LNCAP (cell line): ENCODE results near the gene TRIM66.

Source experiments
- TF ChIP-seq, protein P1 (sequence below): fragments of 450-650 bp; IDR thresholded peaks from 2 replicates; pipeline ENCODE4 v1.5.1; 2017; ENCODE audit warnings: mild to moderate bottlenecking

The TRIM66 gene

GRCh38 chr11:8642196-8642841 lies 40.1 kb downstream of the TRIM66 start:
- TF ChIP-seq, protein P1, sequence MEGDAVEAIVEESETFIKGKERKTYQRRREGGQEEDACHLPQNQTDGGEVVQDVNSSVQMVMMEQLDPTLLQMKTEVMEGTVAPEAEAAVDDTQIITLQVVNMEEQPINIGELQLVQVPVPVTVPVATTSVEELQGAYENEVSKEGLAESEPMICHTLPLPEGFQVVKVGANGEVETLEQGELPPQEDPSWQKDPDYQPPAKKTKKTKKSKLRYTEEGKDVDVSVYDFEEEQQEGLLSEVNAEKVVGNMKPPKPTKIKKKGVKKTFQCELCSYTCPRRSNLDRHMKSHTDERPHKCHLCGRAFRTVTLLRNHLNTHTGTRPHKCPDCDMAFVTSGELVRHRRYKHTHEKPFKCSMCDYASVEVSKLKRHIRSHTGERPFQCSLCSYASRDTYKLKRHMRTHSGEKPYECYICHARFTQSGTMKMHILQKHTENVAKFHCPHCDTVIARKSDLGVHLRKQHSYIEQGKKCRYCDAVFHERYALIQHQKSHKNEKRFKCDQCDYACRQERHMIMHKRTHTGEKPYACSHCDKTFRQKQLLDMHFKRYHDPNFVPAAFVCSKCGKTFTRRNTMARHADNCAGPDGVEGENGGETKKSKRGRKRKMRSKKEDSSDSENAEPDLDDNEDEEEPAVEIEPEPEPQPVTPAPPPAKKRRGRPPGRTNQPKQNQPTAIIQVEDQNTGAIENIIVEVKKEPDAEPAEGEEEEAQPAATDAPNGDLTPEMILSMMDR, result no peak

DNA sequence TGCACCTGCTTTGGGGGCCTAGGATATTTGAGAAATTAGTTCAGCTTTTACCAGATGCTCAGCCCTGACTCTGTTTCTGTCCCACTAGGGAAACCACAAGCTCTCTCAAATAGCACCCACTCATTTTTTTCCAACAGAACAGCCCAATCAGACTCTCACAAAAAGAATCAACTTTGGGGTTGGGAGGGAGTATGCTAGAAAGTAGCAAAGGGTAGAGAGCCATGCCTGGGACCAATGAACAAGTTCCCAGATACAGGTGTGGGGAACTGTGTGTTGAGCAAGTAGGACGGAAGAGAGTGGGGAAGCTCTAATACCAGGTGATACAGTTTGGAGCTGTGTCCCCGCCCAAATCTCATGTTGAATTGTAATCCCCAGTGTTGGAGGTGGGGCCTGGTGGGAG lies 41.1 kb downstream of the TRIM66 start:
- TF ChIP-seq, protein P1, result no peak

DNA sequence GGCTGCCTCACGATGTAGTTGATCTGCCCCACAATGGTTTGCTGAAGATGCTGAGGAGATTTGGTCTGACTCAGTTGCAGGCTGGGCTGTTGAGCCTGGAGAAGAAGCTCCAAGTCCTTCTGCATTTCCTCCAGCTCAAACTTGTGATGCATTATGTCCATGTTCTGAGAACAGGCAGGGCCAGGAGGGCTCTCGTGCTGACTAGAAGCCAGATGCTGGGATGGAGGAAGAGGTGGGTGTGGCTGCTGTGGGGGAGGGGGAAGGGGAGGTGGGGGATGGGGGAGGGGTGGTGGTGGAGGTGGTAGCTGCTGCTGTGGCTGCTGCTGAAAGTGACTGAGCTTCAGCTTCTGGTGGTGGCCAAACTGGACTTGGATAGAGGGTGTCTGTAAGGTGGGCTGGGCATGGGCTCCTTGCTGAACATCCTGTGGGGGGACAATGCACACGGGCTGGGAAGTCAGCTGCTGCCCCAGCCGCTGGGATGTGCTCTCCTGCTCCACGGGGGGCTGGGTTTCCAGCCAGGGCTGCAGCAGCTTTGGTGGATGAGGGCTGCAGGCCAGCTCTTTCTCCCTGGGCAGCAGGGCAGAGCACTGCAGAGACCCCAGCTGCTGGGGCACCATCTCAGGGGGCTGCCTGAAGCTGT lies 42.1 kb downstream of the TRIM66 start:
- TF ChIP-seq, protein P1, result no peak

GRCh38 chr11:8639655-8640054 lies 42.8 kb downstream of the TRIM66 start:
- TF ChIP-seq, protein P1, result no peak

DNA sequence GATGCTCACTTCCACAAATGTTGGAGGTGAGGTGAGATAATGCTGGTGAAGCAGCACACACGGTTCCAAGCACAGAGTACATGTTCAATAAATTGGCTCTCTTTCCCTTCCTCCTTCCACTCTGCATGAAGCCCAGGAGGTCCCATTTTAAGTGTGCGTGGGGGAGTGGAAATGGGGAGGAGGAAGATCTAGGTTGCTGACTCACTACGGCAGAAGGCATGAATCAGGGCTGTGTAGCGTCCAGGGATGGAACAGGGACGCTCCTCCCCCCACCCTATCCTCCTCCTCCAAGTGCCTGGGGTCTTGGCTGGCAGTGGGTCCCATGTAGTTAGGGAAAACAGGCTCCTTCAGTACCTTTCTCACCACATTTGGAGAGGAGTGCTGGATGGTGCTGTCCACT lies 44.2 kb downstream of the TRIM66 start:
- TF ChIP-seq, protein P1, result no peak

DNA sequence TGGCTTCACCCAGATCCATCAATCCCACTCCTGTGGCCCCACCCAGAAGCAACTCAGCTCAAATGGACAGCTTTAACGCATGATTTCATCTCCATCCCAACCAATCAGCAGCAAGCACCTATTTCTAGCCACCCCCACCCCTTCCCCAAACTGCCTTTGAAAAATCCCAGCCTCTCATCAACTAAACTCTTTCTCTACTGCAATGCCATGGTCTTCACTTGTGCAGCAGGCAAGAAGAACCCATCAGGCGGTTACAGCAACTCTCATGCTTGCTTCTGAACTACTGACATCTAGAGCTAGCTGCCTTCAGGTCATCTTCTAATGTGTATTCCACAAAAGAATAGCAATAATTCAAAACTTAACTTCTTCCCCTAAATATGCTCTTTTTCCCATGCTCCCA lies 46.3 kb downstream of the TRIM66 start:
- TF ChIP-seq, protein P1, result no peak

DNA sequence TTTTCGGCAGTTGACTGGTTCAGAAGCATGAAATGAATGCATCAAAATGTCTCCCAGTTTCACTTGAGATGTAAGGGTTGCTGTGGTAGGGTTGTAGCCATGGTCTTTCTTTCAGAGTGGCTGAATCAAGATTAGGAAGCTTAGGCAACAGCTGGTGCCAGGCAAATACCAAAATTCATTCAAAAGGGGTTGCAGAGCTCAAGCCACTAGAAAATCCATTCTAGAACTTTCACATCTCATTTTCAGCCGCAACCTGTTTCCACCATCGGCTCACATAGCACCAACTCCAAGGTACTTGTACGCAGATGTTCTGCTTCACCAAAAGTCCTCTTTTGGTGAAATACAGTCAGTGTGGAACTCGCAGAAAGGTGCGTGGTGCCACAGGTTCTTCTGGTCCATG lies 48.0 kb downstream of the TRIM66 start:
- TF ChIP-seq, protein P1, result no peak
